Psoas muscle (tissue), 8 donors: ENCODE measurements around the gene NELFA. TPM values are rescaled to one million over a fixed set of nuclear protein-coding genes. Genes with fewer than 3 reads are reported as not detected.
"Not testable (repeated sequence)": the region's sequence is repeated elsewhere in the genome, so short reads cannot be mapped to it uniquely, and the experiment has no call there.

Source experiments
- ATAC-seq, 4 donors: fragments of 200-7000 bp; cut with Tn5 transposase; one replicate each; pipeline ENCODE4 v1.9.1; 2020; ENCODE audit warnings: moderate library complexity in 3 of 4, mild to moderate bottlenecking in 2 of 4
- DNase-seq, 2 donors: peaks; one replicate each; pipeline ENCODE4 v3.0.0-alpha.2; 2020
- H3K27ac ChIP-seq: fragments of 200-600 bp; one replicate; pipeline ENCODE4 v1.8.0; 2022
- H3K27me3 ChIP-seq, 3 donors: fragments of 200-600 bp in 1 of 3; one replicate each; pipeline versions ENCODE4 v1.6.1 to v1.8.0; 2013 to 2022; ENCODE audit warnings: low read length in 2 of 3, mild to moderate bottlenecking in 2 of 3, moderate library complexity in 1 of 3; ENCODE audit not compliant: insufficient read depth in 3 of 3
- H3K36me3 ChIP-seq, 2 donors: fragments of 200-600 bp in 1 of 2; one replicate each; pipeline versions ENCODE4 v1.6.1 to v1.8.0; 2013 to 2022; ENCODE audit warnings: low read depth in 1 of 2, mild to moderate bottlenecking in 1 of 2, moderate library complexity in 1 of 2; ENCODE audit not compliant: insufficient read depth in 1 of 2
- H3K4me1 ChIP-seq: fragments of 200-600 bp; one replicate; pipeline ENCODE4 v1.8.0; 2022
- H3K4me3 ChIP-seq: fragments of 200-600 bp; one replicate; pipeline ENCODE4 v1.8.0; 2022; ENCODE audit warnings: mild to moderate bottlenecking
- H3K9me3 ChIP-seq: fragments of 200-600 bp; one replicate; pipeline ENCODE4 v1.8.0; 2022
- CTCF ChIP-seq: fragments of 200-600 bp; IDR thresholded peaks from one replicate; pipeline ENCODE4 v1.8.0; 2022; ENCODE audit warnings: antibody characterized with exemption
- WGBS, 3 donors: extraction: QIAGEN DNeasy Blood & Tissue Kit; methylation state at CpG; one replicate each; pipeline versions ENCODE4 v1.1.6 to v1.1.7; 2013; 5-methylcytosine and 5-hydroxymethylcytosine counted together
- intact Hi-C, 2 donors: fragments of 100-400 bp; cut with DNase I; formaldehyde crosslinking; loops; one replicate each; pipeline versions ENCODE4 v1.11.0 to v1.14.2; 2022
- polyA plus RNA-seq, 3 donors: library from polyadenylated mRNA; stranded (reverse); fragments of 200-250 nt; gene quantifications; one replicate each; pipeline ENCODE4 v1.2.3, GENCODE V29; 2013
- total RNA-seq, 4 donors: library from RNA; stranded (reverse); fragmentation: NEBNext Ultra II Directional in 2 of 4; extraction: Animal tissue kit (Norgen Biotek cat#: 25700) in 2 of 4; gene quantifications; one replicate each; pipeline versions ENCODE4 v1.2.1 to v1.2.4, GENCODE V29; 2021 to 2023
- donor health status: healthy with polysubstance abuse.
- donor health status: DM: no; HTN: no; CAD: no; lungs with moderate emphysema.
- donor health status: Bipolar disorder and iron deficiency.
- donor health status: healthy.
- donor health status: DM: yes; HTN: yes; CAD: no.
- donor health status: DM: no; HTN: no; CAD: no.
- donor health status: DM: no; HTN: no; CAD: no.
- donor health status: DM: yes; HTN: yes; CAD: no.

The NELFA gene
- total and polyA plus RNA-seq, 7 donors, result 11.4 to 20.2 (median 13.2) TPM

- H3K4me1 ChIP-seq, result peaks cover 14% of the 10 kb centered on the region
- intact Hi-C loops, result no loop called here
Measured at GRCh38 chr4:2006367-2006766, 2.4 kb downstream of the NELFA start.

GRCh38 chr4:2003361-2003760, 5.4 kb downstream of the NELFA start:
- H3K27ac ChIP-seq, ATAC-seq, intact Hi-C loops, DNase-seq, H3K4me3 ChIP-seq, H3K27me3 ChIP-seq, H3K9me3 ChIP-seq: not testable (repeated sequence)
- Histone ChIP-seq H3K36me3 (peaks cover 4 to 40% of the 10 kb centered on the region in 2 donors), H3K4me1 (peaks cover 14% of the 10 kb centered on the region)
- WGBS, 3 donors, result 77 to 96% (median 84%) methylated on average over 2 of the region's 2 CpGs

More at GRCh38 chr4:2006367-2006766, 2.4 kb downstream of the NELFA start:
- TF ChIP-seq CTCF, result no peak
- Histone ChIP-seq H3K27ac (no peak overlapping the region), H3K36me3 (peaks cover 4 to 40% of the 10 kb centered on the region in 2 donors), H3K27me3 (no peaks in the 10 kb centered on the region), H3K4me3 (no peak overlapping the region), H3K9me3 (no peaks in the 10 kb centered on the region)
- 92 to 97% (median 92%) methylated on average over 7 of the region's 7 CpGs for WGBS, 3 donors
- DNase-seq (no peak), ATAC-seq (no peak)

- not testable (repeated sequence) for H3K4me1 ChIP-seq, H3K4me3 ChIP-seq, H3K27ac ChIP-seq, H3K27me3 ChIP-seq, ATAC-seq, DNase-seq, H3K9me3 ChIP-seq
- peaks cover 0 to 13% of the 10 kb centered on the region in 2 donors for H3K36me3 ChIP-seq
- 96 to 98% (median 97%) methylated on average over 4 of the region's 4 CpGs for WGBS, 3 donors
- intact Hi-C loops, result loop anchor here in 1 of 2 donors (10.0 kb wide), 1 partner anchor 185 kb away; no protein-coding TSS in a partner anchor
Measured at GRCh38 chr4:1999308-1999707, 9.5 kb downstream of the NELFA start.

DNA sequence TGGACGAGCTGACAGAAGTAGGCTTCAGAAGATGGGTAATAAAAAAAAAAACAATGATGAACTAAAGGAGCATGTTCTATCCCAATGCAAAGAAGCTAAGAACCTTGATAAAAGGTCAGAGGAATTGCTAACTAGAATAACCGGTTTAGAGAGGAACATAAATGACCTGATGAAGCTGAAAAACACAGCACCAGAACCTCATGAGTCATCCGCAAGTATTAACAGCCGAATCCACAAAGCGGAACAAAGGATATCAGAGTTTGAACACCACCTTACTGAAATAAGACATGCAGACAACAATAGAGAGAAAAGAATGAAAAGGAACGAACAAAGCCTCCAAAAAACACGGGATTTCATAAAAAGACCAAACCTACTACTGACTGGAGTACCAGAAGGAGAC, 10.5 kb downstream of the NELFA start:
- DNase-seq (no peak), ATAC-seq (no peak)
- intact Hi-C loops, result loop anchor here in 1 of 2 donors (10.0 kb wide), 1 partner anchor 187 kb away; no protein-coding TSS in a partner anchor
- H3K4me3 ChIP-seq, result no peak overlapping the region
- TF ChIP-seq CTCF, result no peak
- no peaks in the 10 kb centered on the region for H3K4me1 ChIP-seq
- peaks cover 0 to 4% of the 10 kb centered on the region in 2 donors for H3K36me3 ChIP-seq
- no peaks in the 10 kb centered on the region for H3K9me3 ChIP-seq
- 92 to 96% (median 95%) methylated on average over 7 of the region's 7 CpGs for WGBS, 3 donors
- no peaks in the 10 kb centered on the region for H3K27me3 ChIP-seq
- no peak overlapping the region for H3K27ac ChIP-seq

GRCh38 chr4:1997712-1998111, 11.1 kb downstream of the NELFA start:
- Histone ChIP-seq H3K9me3 (no peaks in the 10 kb centered on the region), H3K27me3 (no peaks in the 10 kb centered on the region), H3K36me3 (no peaks in the 10 kb centered on the region), H3K4me1 (no peaks in the 10 kb centered on the region), H3K27ac (no peak overlapping the region), H3K4me3 (no peak overlapping the region)
- ATAC-seq (no peak), DNase-seq (no peak)
- WGBS, 3 donors, result 92 to 99% (median 97%) methylated on average over 4 of the region's 4 CpGs
- no peak for TF ChIP-seq CTCF
- intact Hi-C loops, result loop anchor here in 1 of 2 donors (10.0 kb wide), 1 partner anchor 187 kb away; no protein-coding TSS in a partner anchor
